Kidney (tissue), 14 donors: ENCODE measurements around the gene BSPRY. TPM values are rescaled to one million over a fixed set of nuclear protein-coding genes. Genes with fewer than 3 reads are reported as not detected.

ENCODE experiments used
- DNase-seq, 5 donors: peaks; one replicate each; pipeline ENCODE4 v3.0.0-alpha.2; 2013 to 2020
- FAIRE-seq: peaks from 2 replicates; lab custom pipeline; 2012; peaks lifted over from hg19 to GRCh38; lab: Jason Lieb, UNC
- H3K27ac ChIP-seq, 2 donors: one replicate each; pipeline ENCODE4 v1.7.0; 2013; ENCODE audit warnings: low read depth in 2 of 2, low read length in 2 of 2, inconsistent platforms in 1 of 2
- H3K27me3 ChIP-seq: one replicate; pipeline ENCODE4 v1.7.1; 2013; ENCODE audit warnings: low read length, inconsistent platforms; ENCODE audit not compliant: control insufficient read depth, insufficient read depth
- H3K36me3 ChIP-seq, 3 donors: one replicate each; pipeline versions ENCODE4 v1.7.0 to v1.7.1; 2013; ENCODE audit warnings: low read length in 3 of 3, control low read depth in 1 of 3, inconsistent platforms in 1 of 3; ENCODE audit not compliant: insufficient read depth in 3 of 3, control insufficient read depth in 2 of 3
- H3K4me1 ChIP-seq, 3 donors: one replicate each; pipeline versions ENCODE4 v1.7.0 to v1.7.1; 2013; ENCODE audit warnings: low read length in 3 of 3, inconsistent platforms in 1 of 3, low read depth in 1 of 3; ENCODE audit not compliant: control insufficient read depth in 2 of 3, insufficient read depth in 2 of 3
- H3K4me3 ChIP-seq, 3 donors: one replicate each; pipeline versions ENCODE4 v1.7.0 to v1.8.1; 2013; ENCODE audit warnings: low read length in 3 of 3, control low read depth in 1 of 3, inconsistent platforms in 1 of 3
- H3K9ac ChIP-seq, 3 donors: one replicate each; pipeline versions ENCODE4 v1.7.0 to v1.7.1; 2013; ENCODE audit warnings: low read length in 3 of 3, control low read depth in 1 of 3, inconsistent platforms in 1 of 3
- H3K9me3 ChIP-seq, 3 donors: one replicate each; pipeline versions ENCODE4 v1.7.0 to v1.7.1; 2013; ENCODE audit warnings: low read length in 3 of 3, control low read depth in 1 of 3, inconsistent platforms in 1 of 3; ENCODE audit not compliant: control insufficient read depth in 2 of 3, insufficient read depth in 1 of 3
- CTCF ChIP-seq: IDR thresholded peaks from 3 replicates; pipeline ENCODE4 v1.5.1; 2012; ENCODE audit warnings: mild to moderate bottlenecking, moderate library complexity, borderline replicate concordance; ENCODE audit not compliant: insufficient read depth; ENCODE audit errors: extremely low read depth
- intact Hi-C: fragments of 100-400 bp; cut with DNase I; formaldehyde crosslinking; loops from one replicate; pipeline ENCODE4 v1.11.1; 2022
- polyA plus RNA-seq: library from polyadenylated mRNA; stranded (reverse); fragments of 350-450 nt; fragmentation: Illumina TruSeq; extraction: RNeasy Lipid Tissue Mini Kit (QIAGEN cat#74804); gene quantifications from one replicate; pipeline ENCODE4 v1.2.3, GENCODE V29; 2014; ENCODE audit warnings: low read depth, low replicate concordance; ENCODE audit not compliant: insufficient read depth
- total RNA-seq: library from RNA; stranded (reverse); fragmentation: NEBNext Ultra II Directional; extraction: Animal tissue kit (Norgen Biotek cat#: 25700); gene quantifications from one replicate; pipeline ENCODE4 v1.2.1, GENCODE V29; 2021
- donor health status: control.
- donor health status: control.
- donor health status: control.
- donor health status: control.
- donor health status: control.
- donor health status: DM: yes; HTN: yes; CAD: no.
- donor health status: Normal renal cell carcinoma (clear cell type).

The BSPRY gene
- total and polyA plus RNA-seq, 2 donors from 2014 or later, result 14.5 to 18.0 TPM

DNA sequence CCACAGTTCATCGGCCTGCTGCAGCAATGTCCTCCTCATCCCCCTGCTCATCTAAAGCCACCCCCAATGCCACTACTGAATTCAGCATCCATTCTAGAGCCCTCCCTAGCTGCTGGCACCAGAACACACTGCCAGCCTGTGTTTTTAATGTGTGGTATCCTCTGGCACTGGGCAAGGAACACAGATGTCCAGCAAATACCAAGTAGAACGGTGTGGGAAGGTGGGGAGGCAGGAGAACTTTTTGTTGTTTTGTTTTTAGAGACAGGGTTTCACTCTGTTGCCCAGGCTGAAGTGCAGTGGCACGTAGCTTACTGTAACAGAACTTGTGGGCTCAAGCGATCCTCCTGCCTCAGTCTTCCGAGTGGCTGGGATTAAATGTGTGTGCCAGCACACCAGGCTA, 22.7 kb downstream of the BSPRY start:
- Histone ChIP-seq H3K9me3 (no peaks in the 10 kb centered on the region), H3K27me3 (no peaks in the 10 kb centered on the region), H3K9ac (no peak overlapping the region), H3K4me3 (no peak overlapping the region), H3K27ac (no peak overlapping the region), H3K36me3 (peaks cover 0 to 10% (median 0%) of the 10 kb centered on the region in 3 donors), H3K4me1 (peaks cover 0 to 14% (median 0%) of the 10 kb centered on the region in 3 donors)
- no peak for FAIRE-seq
- no peak for TF ChIP-seq CTCF
- intact Hi-C loops, result no loop called here
- no peak for DNase-seq

- Histone ChIP-seq H3K4me1 (peaks cover 0 to 14% (median 0%) of the 10 kb centered on the region in 3 donors), H3K27me3 (no peaks in the 10 kb centered on the region), H3K36me3 (peaks cover 0 to 10% (median 0%) of the 10 kb centered on the region in 3 donors), H3K4me3 (no peak overlapping the region), H3K9me3 (no peaks in the 10 kb centered on the region), H3K9ac (no peak overlapping the region), H3K27ac (no peak overlapping the region)
- DNase-seq (no peak), FAIRE-seq (no peak)
- intact Hi-C loops, result no loop called here
- TF ChIP-seq CTCF, result no peak
These were observed 23.9 kb downstream of the BSPRY start for GRCh38 chr9:113373256-113373655.

DNA sequence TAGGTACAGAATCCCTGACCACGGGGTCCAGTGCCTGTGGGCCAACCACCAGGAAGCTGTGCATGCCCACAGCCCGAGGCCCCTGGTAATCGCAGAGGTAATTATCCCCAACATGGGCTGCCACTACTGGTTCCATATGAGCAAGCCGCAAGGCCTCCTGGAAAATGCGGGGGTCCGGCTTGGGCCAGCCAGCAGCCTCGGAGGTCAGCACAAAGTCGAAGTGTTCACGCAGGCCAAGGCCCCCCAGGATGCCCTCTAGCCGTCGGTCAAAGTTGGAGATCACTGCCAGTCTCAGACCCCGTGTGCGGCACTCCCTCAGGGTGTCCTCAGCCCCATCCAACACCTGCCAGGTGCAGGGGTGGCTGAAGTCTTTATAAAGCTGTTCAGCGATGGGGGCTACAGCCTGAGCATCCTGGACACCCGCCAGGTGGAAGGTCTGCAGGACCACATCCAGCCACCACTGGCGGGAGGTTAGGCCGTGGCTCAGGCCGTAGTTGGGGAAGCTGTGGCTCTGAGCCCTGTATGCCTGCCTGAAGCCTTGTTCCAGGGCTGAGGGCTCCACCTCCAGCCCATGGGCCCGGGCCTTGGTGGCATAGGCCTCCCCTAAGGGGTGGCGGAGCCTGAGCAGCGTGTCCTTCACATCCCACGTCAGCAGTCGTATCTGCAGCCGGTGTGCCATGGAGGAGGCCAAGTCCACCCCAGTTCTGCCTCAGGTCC, 24.5 kb downstream of the BSPRY start:
- no peaks in the 10 kb centered on the region for H3K9me3 ChIP-seq
- H3K27ac ChIP-seq, result no peak overlapping the region
- DNase-seq, result no peak
- H3K4me1 ChIP-seq, result peaks cover 0 to 14% (median 0%) of the 10 kb centered on the region in 3 donors
- H3K4me3 ChIP-seq, result peak overlapping the region in 1 of 3 donors; percentile 8
- FAIRE-seq, result no peak
- H3K9ac ChIP-seq, result no peak overlapping the region
- TF ChIP-seq CTCF, result no peak
- peaks cover 0 to 10% (median 0%) of the 10 kb centered on the region in 3 donors for H3K36me3 ChIP-seq
- H3K27me3 ChIP-seq, result no peaks in the 10 kb centered on the region
- intact Hi-C loops, result no loop called here
